ENCODE results near the gene CCBE1.
A peak's percentile ranks its signal among the peaks of the same experiment; 100 is the strongest.
"Not testable (repeated sequence)": the region's sequence is repeated elsewhere in the genome, so short reads cannot be mapped to it uniquely, and the experiment has no call there.

CCBE1 gene

GRCh38 chr18:59675346-59675745 is 21.9 kb downstream of the CCBE1 start:
- no peak for DNase-seq

- DNase-seq: no peak
Measured at GRCh38 chr18:59674903-59675270, 22.3 kb downstream of the CCBE1 start.

- no peak for DNase-seq
Measured at GRCh38 chr18:59674186-59674902, 22.9 kb downstream of the CCBE1 start.

DNA sequence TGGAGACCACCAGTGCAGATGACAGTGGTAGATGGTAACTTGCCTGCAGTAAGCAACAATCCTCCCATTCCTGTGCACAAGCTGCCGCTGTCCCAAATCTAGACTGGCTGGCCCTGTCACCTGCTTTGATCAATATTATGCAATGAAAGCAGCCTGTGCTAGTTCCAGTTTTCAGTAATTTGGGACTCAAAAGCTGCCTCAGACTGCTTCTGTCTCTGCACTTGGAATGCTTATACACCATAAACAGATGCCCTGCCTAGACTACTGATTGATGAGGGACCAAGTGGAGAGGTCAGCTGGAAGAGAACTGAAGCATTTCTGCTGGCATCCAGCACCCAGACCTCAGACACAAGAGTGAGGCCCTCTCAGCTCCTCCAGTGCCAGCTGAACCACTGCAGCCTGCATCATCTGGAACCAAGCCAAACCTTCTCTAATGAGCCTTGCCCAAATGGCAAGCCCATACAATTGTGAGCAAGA is 24.9 kb downstream of the CCBE1 start:
- DNase-seq: peak; percentile 41

- no peak for DNase-seq
Measured at GRCh38 chr18:59671551-59671950, 25.7 kb downstream of the CCBE1 start.

- DNase-seq: no peak
Measured at GRCh38 chr18:59669872-59670657, 27.2 kb downstream of the CCBE1 start.

GRCh38 chr18:59667488-59667887 is 29.7 kb downstream of the CCBE1 start:
- no peak for DNase-seq

- not testable (repeated sequence) for DNase-seq
Measured at GRCh38 chr18:59666007-59666402, 31.2 kb downstream of the CCBE1 start.

DNA sequence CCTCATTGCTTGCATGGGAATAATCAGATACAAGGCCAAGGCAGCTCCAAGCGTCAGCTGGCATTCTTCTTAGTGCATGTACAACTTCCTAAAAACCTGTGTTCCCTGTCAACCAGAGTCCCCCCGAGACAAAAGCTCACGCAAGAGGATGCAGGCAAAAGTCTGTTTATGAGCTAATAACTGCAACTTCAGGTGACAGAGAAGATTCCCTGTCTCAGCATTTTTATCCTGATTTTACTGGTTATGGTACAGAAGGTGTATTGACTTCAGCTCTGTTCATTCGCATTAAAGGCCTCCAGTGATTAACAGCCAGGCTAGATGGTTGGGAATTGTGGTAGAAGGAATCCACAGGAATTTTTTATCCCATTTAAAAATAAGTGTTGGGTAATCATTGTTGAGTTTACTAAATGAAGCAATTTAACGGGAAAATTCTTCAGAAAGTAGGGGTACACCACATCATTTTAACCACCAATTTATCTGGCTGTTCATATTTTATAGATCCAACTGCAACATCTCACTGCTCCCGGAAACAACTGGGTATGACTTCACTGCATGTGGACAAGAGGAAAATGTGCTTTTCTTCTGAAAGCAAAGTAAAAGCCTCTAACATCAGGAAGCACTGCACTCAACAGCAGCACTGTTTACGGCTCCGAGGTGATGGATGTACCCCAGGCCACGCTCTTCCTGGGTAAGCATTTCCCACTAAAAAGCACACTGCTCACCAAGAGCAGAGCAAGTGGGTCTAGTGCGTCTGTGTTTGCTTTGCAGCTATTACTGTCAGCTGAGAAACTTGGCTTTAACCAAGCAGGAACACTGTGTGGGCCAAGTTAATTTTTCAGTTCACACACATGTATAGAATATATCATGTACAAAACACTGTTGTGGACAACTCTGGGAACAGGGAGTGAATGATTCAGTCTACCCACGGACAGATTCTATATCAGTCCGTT is 31.9 kb downstream of the CCBE1 start:
- DNase-seq: no peak

GRCh38 chr18:59664329-59664728 is 32.9 kb downstream of the CCBE1 start:
- no peak for DNase-seq

DNA sequence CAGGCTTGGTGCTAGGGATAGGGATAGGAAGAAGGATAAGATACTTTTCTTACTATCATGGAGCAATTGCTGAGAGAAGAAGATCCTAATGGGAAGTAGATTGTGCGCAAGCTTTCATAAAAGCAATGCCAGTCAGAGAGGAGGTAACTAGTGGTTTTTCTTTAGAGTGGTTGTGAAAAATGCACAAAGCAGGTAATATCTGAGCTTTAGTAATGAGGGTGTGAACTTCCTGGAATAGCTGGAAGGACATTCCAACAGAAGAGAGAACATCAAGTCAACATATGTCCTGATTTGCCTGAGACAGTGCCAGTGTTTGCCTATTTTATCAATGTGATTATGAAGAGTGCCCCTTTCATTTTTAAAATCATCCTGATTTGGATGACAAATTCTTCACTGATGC is 34.1 kb downstream of the CCBE1 start:
- DNase-seq: no peak

DNA sequence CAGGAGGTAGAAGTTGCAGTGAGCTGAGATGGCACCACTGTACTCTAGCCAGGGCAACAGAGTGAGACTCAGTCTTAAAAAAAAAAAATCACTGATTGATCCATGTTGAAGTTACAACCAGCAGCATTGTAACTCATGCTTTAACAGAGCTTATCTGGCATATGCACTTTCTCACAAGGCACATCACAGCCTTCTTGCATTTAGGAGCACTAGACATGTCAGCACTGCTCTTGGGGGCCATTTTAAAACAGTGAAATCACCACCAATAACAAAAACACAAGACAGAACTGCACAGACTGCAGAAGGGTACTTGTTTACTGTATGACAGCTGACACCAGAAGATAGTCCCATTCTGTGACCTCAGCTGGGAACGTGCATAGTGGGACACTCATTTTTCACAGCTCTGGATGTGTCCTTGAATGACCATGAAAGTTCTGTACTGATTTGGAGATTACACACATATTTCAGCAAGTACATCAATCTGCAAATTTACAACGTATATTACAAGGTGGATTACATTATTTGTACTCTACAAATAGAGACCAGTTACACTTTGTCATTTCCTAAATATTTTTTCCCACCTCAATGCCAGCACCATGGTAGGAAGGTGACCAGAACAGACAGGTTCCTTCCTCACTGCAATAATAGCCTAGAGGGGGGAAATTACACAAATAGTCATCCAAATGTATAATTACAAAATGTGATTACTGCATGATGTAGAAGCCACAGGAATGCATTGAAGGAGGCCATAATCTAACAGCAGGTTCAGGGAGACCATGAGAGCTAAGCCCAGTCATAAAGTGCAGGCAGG is 35.1 kb downstream of the CCBE1 start:
- no peak for DNase-seq

DNA sequence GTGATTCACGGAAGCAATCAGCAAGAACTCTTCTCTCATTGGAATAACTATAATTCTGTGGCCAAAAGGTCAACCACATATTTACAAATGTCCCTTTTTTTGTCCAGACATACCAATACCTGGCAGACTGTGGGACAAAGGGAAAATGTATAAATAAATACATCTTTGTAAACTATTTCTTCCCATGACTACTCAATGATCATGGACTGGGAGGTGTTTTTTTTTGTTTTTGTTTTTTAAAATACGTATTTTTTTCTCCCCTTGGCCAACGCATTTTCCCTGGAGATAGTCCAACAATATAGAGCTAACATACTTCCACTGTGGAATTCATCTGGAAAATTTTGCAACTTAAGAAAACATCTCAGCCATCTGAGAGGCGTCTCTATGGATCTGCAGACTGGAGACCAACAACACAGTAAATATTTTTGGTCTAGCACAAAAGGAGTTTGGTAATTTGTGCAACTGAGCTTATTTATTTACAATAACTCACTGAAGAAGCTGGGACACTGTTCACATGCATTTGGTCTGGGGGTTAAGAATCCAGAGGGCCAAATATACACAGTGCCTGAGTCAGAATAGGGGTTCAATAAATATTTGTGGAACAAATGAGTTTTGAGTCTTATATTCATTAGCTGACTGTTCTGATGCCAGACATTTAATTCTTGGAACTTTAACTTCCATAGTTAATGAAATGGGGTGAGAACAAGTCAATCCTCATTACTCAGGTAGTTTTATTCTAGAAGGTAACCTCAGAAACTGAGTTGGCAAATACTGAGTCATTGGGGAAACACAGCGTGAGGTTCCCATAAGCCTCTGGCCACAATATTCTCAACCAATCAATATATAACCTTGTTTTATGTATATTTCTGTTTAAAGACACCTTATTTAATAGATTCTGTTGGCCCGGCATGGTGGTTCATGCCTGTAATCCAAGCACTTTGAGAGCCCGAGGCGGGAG is 36.2 kb downstream of the CCBE1 start:
- no peak for DNase-seq

DNA sequence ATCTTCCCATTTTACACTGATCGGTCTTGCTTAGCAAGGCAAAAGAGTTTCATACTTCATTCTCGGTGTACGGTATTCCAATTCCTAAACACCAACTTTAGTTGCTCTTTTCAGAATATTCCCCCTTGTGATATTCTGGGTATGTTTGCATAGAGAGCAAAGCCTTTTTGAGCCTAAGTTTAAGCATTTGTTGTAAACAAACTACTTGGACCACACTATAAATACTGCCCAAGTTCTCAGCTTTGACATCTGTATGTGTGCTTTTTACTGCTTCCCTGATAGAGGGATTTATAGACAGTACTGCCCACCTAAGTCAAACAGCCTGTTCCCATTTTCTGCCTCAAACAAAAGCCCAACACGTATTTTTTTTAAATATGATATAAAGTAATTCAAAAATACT is 36.9 kb downstream of the CCBE1 start:
- no peak for DNase-seq

DNA sequence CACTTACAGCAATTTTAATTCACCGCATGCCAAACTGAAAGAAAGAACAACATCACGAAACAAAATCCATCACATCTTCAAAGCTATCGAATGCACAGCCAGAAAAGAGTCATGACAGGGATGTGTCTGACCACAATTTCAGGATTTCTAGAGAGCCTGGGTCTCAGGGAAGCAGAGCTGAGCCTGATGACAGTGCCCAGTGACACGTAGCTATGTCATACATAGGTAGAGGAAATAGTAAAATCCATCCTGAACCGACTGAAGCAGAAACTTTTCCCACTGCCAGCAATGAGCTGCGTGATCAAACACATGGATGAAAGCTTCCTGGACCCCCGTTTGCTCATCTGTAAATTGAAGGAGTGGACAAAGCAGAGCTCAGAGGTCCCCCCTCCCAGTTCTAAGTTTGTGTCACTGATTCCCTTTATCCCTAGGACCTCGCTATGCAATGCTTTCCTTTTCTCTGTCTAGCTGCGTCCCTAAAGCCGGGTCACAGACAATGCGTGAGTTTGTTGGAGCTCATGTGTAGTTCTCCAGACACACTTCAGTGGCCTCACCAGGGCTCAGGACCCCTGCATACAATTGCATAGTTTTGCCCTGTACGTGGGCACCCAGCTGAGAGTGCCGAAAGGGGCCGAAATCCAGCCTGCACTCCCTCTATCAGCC is 37.6 kb downstream of the CCBE1 start:
- DNase-seq: no peak

GRCh38 chr18:59658941-59659340 is 38.3 kb downstream of the CCBE1 start:
- no peak for DNase-seq

DNA sequence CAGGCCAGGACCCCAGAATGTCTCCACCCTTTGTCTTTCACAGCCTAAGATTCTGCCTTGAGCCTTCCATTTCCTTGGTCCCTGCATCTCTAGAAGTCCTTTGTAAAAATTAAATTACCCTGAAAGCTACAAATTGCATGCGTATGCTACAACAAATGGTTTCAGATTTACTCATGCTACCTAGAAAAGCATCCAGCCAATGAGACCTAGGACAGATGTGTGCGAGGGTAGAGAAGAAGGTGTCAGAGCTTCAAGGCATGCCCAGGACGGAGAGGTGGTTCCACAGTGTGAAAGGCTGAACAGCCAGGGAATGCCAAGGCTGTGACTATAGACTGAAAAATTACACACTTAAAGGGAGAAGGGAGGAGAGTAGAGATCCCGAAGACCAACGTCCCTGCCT is 40.2 kb downstream of the CCBE1 start:
- DNase-seq: no peak

- no peak for DNase-seq
Measured at GRCh38 chr18:59656373-59656887, 40.8 kb downstream of the CCBE1 start.

- no peak for DNase-seq
Measured at GRCh38 chr18:59655676-59656075, 41.5 kb downstream of the CCBE1 start.

DNA sequence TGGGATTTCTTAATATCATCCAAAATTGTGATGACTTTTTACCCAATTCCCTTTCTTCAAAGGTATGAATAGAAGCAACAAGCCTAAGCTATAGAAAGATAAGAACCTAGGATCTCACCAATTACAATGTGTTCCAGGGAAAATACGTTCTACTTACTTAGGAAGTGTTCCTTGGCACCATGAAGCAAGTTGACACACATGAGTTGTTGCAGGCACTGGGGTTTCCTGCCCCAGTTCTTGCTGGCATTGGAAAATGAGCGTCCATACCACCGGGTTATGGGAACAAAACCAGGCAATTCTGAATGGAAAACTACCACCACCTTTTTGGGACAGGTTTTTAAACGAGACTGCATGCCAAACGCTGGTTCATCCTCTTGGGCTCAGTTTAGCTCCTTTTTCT is 46.2 kb downstream of the CCBE1 start:
- no peak for DNase-seq

Measured in COR-L47 (cell line).